Fibroblast of villous mesenchyme (primary cell): Measurements from ENCODE around the gene NCOA3. TPM values are rescaled to one million over a fixed set of nuclear protein-coding genes. Genes with fewer than 3 reads are reported as not detected.
A peak's percentile ranks its signal among the peaks of the same experiment; 100 is the strongest.

Experiments used
- DNase-seq: peaks from one replicate; pipeline ENCODE4 v3.0.0-alpha.2; 2010; ENCODE audit warnings: low read depth
- H3K4me3 ChIP-seq: 2 replicates; pipeline ENCODE4 v1.5.1; 2011; ENCODE audit warnings: low read depth, mild to moderate bottlenecking, low read length
- total RNA-seq: library from RNA; depleted of rRNA; stranded (reverse); fragments of >200 nt; gene quantifications from 2 replicates; pipeline ENCODE4 v1.2.3, GENCODE V29; 2012
- TF ChIP-seq, protein P1 (sequence below): IDR thresholded peaks from 2 replicates; pipeline ENCODE4 v1.5.1; 2012; ENCODE audit warnings: low read depth, mild to moderate bottlenecking, low read length; ENCODE audit not compliant: insufficient read depth

NCOA3 gene
- total RNA-seq, 1 donor = 63.0 TPM

- no peak overlapping the region for H3K4me3 ChIP-seq
- TF ChIP-seq, protein P1, sequence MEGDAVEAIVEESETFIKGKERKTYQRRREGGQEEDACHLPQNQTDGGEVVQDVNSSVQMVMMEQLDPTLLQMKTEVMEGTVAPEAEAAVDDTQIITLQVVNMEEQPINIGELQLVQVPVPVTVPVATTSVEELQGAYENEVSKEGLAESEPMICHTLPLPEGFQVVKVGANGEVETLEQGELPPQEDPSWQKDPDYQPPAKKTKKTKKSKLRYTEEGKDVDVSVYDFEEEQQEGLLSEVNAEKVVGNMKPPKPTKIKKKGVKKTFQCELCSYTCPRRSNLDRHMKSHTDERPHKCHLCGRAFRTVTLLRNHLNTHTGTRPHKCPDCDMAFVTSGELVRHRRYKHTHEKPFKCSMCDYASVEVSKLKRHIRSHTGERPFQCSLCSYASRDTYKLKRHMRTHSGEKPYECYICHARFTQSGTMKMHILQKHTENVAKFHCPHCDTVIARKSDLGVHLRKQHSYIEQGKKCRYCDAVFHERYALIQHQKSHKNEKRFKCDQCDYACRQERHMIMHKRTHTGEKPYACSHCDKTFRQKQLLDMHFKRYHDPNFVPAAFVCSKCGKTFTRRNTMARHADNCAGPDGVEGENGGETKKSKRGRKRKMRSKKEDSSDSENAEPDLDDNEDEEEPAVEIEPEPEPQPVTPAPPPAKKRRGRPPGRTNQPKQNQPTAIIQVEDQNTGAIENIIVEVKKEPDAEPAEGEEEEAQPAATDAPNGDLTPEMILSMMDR = no peak
- no peak for DNase-seq
These were observed 150.6 kb downstream of the NCOA3 start for GRCh38 chr20:47652301-47652700.

DNA sequence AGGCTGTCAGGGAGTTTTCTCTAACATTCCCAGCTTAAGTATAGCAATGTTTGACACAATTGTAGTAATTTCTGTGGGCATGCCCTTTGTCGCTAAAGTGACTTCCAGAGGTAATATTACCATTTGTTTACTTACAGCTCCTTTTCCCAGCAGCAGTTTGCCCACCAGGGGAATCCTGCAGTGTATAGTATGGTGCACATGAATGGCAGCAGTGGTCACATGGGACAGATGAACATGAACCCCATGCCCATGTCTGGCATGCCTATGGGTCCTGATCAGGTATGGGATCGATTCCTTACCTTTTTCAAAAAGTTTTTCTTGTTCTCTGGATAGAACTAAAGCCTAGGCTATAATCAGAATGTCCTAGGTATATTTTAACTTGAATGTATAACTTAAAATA lies 151.1 kb downstream of the NCOA3 start:
- DNase-seq = no peak
- H3K4me3 ChIP-seq = no peak overlapping the region
- TF ChIP-seq, protein P1 = no peak

GRCh38 chr20:47653869-47654268 lies 152.2 kb downstream of the NCOA3 start:
- TF ChIP-seq, protein P1 = no peak
- DNase-seq = no peak
- H3K4me3 ChIP-seq = no peak overlapping the region

GRCh38 chr20:47654370-47654769 lies 152.7 kb downstream of the NCOA3 start:
- DNase-seq = no peak
- TF ChIP-seq, protein P1 = no peak
- no peak overlapping the region for H3K4me3 ChIP-seq

DNA sequence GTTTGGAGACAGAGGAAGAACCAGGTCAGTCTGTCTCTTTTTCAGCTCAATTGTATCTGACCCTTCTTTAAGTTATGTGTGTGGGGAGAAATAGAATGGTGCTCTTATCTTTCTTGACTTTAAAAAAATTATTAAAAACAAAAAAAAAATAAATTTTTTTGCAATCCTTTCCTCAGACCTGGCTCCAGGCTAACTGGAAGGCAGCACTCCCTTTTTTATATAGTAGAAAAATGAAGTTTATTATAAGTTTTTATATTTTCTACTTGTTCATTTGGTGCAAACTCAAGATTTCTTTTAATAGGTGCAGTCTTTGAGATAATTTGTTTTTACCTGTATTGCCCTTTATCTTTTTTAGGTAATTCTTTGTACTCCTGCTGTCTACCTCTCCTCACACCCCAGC lies 153.9 kb downstream of the NCOA3 start:
- no peak overlapping the region for H3K4me3 ChIP-seq
- TF ChIP-seq, protein P1 = no peak
- DNase-seq = no peak

- no peak for DNase-seq
- no peak overlapping the region for H3K4me3 ChIP-seq
- TF ChIP-seq, protein P1 = no peak
These were observed 154.6 kb downstream of the NCOA3 start for GRCh38 chr20:47656318-47656717.

DNA sequence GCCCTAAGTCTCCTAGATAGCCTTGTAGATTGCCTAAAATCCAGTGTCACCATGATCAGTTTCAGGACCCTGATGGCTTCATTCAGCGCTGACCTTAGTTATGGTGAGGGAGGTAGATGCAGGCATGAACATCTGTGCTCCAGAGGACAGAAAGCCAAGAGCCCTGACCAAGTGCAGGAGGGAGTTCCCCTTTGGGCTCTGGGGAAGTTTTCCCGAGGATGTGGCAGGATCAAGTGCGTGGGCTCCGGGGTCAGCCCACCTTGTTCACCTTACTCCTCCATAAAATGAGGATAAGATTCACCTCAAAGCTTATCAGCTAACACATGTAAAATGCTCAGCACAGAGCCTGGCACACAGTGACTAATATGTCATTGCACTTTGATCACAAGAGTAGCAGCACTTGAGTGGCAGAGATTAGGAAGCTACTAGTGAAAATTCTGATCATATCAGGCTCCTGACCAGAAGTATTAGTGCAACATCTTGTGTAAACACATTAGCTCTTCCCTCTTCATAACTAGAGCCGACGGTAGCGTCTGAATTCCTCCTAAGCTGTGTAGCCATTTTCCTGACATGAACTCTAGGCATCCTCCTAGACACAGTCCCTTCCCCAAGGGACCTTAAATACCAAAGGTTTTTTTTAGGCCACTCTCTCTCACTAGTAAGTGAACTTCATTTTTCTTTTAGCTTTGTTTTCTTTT lies 158.4 kb downstream of the NCOA3 start:
- TF ChIP-seq, protein P1 = no peak
- DNase-seq = peak; percentile 12
- no peak overlapping the region for H3K4me3 ChIP-seq
